DMS53 treated with DMSO at 0.1 percent for 48 hours (cell line): ENCODE measurements around the gene CHMP1A.

Source experiments
- DNase-seq: peaks from one replicate; lab custom pipeline; 2025; ENCODE audit not compliant: unreplicated experiment; lab: John Stamatoyannopoulos, UW

Gene CHMP1A

DNA sequence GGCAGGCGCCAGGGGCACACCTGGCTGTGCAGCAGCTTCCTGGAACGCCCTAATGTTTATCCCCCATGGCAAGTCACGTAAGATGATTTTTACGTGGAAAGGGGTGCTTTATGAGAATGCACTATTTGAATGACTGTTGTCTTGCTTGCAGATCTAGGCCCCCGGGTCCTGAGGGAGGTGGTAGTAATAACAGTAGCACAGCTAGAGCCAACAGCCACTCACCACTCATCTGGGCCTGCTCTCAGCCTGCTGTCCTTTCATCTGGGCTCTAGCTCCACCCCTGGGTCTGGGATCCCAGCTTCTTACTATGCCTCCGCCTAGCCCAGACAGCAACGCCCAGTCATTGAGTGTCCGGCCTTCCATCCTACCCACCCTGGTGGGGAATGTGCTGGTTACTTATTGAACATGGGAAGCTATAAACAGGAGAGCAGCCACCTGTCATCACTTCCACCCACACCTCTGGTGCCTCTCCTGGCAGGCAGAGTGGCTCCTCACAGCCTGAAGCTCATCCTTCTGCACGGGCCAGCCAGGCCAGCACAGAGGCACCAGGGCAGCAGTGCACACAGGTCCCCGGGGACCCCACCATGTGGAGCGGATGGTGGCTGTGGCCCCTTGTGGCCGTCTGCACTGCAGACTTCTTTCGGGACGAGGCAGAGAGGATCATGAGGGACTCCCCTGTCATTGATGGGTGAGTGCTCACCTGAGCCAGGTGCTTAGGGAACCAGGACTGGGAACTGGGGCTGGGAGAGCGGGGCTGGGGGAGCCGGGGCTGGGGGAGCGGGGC, 27.5 kb downstream of the CHMP1A start:
- DNase-seq: no peak

DNA sequence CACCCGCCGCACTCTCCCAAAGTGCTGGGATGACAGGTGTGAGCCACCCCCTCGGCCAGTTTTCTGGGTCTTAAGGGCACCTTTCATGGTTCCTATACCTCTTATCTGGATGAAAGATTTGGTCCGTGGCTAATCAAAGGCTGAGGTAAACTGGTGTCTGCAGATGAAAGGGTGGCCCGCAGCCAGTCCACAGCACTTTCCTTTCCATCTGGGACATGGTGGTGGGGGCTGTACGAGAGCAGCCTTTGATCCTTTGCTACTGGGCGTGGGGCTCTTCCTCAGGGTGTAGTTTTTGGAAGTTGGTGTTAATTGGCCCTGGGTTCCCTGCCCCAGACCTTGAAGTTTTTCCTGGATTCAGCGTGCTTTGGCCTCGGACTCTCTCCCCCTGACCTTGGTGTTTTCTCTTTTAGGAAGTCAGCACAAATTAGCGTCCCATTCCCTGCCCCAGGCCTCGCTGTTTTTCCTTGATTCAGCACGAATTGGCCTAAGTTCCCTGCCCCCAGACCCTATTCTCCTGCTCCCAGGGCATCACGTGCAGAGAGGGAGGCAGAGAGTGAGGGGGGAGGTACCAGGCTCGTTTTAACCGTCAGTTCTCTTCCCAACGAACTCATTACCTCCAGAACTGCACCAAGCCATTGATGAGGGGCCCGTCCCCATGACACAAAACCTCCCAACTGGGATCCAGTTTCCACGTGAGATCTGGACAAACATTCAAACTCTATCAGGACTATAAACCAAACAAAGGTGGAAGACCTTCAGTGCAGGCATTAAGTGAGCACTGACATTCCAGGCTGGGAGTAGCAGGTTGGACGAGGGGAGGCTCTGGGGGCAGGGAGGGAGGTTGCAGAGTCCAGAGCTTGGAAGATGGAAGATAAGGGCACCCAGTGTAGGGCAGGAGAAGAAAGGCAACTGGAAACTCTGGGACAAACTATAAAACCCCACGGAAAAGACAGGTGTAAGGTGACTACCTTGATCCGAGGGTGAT, 32.4 kb downstream of the CHMP1A start:
- no peak for DNase-seq

DNA sequence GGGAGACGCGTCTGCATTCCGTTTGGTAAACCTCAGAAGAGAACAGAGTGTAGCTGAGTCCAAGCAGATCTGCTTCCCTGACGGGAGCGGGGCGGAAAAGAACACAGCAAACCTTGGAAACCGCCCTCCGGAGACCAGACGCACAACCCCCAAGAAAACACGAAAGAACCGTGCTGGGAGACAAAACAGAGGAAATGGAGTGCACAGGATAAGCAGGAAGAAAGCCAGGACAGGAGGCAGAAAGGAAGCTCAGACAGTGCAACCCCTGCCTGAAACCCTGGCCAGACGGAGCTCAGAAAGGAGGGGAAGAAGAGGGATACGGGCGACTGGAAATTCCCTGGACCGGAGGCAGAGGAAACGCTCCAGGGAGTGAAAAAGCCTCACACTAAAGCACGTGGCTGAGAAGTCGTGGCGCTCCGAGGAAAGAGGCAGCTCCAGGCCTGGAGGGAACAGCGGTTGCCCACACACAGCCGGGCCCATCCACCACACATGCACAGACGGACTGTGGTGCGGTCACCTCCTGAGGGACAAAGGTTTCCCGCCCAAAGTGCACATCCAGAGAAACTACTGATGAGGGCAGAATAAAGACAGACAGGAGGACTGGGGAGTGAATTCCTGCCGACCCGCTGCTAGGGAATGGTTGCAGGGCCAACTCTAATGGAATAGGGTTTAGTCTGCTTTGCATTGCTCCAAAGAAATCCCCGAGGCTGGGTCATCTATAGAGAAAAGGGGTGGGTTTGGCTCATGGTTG, 33.8 kb downstream of the CHMP1A start:
- DNase-seq: no peak

DNA sequence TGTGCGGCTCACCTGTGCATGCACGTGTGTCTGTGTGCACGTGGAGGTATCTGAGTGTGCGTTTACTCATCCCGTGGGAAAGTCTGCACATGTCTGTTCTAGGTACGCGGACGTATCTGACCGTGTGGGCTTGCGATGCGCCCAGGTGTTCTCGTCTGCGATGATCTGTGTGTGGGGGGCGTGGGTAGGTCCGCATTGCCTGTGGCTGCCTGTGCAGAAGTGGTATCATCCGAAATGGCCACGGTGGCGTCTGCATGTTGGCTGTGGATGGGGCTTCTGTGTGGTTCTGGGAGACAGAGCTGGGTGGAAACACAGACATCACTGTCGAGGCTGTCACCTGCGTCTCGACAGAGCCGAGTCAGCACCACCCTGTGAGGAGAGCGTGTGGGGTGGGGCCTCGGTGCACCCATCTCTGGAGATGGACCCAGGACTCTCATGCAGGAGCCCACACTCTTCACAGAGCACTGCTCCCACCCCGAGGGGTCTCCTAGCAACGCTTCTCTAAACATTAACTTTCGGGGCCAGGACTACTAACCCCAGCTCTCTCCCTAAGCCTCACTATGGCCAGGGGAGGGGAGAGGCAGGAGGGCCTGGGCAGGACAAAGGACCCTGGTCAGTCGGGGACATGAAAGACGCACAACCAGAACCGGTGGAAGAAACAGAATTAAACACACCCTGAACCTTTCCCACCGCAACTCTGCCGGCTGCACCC, 35.7 kb downstream of the CHMP1A start:
- DNase-seq: no peak

DNA sequence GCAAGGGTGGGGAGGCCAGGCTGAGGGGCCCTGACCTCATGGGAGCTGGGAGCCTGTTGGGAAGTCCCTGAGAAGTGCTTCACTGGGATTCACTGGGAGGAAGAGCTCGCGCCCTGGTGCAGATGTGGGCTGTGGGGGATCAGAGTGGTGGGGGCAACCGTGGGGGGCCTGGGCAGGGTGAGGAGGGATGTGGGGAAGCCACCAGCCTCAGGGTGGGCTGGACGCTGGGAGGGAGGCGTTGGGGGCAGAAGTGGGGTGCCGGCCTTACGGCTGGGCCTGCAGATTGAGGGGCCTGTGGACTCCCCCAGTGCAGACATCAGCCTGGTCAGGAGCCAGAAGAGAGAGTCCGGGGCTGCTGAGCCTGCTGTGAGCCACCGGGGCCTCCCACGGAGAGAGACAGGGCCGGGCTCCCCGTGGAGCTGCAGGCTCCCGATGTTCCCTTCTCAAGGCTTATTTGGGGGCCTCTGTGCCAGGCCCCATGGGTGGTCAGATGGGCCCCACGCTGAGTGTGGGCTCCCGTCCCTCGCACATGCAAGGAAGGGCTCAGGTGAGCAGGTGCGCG, 36.3 kb downstream of the CHMP1A start:
- DNase-seq: no peak

DNA sequence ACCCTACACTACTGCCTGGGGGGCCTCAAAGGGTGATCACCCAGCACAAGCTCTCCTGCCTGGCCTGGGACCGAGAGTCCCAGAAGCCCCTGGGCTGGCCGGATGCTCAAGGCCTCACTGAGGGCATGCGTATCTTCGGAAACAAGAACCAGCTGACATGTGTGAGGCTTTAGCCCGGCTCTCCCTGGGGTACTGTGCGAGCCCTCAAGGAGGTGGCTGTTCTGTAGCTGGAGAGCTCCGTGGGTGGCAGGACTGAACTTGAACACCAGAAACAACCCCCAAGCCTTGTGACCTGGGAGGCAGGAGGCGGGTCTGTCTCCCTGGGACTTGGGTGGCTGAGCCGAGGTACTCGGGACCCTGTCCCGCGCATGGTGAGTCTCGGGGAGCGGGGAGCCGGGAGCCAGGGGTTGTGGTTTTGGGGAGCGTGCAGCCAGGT, 37.1 kb downstream of the CHMP1A start:
- DNase-seq: no peak

DNA sequence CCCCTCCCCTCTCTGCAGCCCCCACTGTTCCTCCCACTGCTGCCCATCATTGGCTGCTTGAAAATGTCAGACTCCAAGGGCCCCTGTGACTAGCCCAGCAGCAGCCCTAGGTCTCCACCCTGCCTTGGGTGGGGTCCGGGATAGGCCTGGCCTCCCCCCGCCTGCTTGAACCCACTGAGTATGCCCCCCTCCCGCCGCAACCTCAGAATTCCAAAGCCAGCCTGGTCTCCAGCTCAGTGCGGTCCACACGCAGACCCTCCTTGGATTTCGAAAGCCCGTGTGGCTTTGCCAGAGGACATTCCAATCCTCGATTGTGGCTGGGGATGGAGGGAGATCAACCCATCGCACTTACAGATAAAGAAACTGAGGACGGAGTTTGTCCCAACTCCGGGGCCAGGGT, 37.7 kb downstream of the CHMP1A start:
- no peak for DNase-seq

DNA sequence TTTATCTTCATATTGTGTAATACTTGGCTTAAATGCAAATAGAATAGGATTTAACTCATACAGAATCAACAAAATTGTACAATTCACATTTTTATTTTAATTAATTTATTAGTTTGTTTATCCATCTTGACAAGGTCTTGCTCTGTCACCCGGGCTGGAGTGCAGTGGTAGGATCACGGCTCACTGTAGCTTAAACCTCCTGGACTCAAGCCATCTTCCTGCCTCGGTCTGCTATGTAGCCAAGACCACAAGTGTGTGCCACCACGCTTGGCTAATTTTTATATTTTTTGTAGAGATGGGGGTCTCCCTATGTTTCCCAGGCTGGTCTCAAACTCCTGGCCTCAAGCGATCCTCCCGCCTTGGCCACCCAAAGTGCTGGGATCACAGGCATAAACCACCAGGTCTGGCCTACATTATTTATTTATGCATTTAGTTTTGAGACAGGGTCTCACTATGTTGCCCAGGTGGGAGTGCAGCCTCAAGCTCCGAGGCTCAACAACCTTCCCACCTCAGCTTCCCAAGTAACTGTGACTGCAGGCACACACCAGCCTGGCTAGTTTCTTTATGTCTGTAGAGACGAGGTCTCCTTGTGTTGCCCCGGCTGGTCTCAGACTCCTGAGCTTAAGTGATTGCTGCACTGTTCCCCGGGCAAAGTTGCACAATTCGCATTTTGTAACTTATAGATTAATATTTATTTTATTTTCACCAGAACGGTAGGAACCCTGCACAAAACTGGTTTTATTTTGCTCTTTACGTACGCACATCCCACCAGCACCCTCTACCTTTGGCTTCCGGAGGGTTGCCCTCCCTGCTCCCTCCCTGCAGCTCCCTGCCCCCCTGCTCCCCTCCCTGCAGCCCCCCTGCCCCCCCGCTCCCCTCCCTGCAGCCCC, 39.2 kb downstream of the CHMP1A start:
- DNase-seq: no peak

DNA sequence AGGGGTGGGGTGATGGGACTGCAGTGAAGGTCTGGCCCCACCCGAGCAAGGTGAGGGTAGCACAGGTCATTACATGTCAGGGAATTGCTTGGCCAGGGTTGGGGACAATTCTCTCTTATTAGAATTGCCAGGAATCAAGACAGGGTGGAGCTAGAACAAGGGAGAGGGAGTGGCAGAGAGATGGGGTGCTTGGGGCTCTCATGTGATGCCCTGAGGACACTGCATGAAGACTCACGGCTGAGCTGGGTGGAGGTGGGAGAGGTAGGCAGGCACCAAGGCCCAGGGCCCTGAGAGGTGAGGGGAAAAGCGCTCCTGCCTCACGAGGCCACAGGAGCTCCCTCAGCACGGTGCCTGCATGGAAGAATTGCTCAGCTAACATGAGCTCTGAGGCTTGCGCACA, 40.5 kb downstream of the CHMP1A start:
- DNase-seq: no peak

DNA sequence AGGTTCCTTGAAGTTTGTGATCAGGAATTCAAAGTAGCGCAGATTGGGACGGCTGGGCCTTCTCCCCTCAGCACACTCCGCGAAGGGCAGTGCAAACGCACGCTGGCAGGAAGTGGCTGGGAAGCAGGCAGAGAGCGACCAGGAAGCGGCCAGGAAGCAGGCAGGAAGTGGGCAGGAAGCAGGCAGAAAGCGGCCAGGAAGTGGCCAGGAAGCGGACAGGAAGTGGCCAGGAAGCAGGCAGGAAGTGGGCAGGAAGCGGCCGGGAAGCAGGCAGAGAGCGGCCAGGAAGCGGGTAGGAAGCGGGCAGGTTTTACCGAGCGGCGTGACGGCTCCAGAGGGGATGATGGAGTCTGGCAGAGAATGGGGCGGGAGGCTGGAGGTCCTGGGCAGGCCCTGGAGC, 40.9 kb downstream of the CHMP1A start:
- DNase-seq: no peak

DNA sequence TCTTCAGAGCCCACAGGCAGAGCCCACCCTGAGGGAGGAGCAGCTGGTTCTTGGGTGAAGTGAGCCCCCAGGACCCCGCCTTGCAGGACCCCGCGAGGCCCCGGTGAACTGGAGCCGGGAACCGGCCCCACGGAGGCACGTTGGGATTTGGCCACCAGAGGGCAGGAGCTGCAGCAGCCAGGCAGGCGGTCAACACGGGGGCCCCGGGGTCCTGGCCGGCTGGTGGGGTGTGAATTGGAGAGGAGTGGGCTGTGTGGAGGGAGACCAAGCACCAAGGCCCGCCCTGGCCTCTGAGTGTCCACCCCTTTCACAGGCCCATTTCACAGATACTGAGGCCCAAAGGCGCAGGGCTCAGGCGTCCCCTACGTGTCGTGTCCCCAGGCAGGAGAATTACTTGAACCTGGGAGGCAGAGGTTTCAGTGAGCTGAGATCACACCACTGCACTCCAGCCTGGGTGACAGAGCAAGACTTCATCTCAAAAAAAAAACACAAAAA, 41.9 kb downstream of the CHMP1A start:
- DNase-seq: no peak

DNA sequence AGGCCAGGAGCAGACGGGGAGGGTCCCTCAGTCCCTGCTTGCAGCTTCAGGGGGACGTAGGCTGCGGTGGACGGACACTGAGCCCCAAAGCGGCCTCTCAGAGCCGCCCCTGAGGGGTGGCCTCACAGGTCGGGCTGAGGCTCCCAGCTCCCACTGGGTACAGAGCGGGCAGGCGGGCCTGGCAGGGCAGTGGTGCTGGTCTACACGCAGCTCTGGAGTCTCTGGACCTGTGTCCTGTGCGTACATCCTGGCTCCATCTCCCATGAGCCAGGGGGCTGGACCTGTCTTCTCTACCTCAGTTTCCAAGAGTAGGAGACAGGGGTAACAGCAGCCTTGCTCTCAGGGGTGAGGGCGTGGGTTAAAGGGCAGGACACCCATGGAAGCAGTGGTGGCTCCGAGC, 42.3 kb downstream of the CHMP1A start:
- DNase-seq: no peak

DNA sequence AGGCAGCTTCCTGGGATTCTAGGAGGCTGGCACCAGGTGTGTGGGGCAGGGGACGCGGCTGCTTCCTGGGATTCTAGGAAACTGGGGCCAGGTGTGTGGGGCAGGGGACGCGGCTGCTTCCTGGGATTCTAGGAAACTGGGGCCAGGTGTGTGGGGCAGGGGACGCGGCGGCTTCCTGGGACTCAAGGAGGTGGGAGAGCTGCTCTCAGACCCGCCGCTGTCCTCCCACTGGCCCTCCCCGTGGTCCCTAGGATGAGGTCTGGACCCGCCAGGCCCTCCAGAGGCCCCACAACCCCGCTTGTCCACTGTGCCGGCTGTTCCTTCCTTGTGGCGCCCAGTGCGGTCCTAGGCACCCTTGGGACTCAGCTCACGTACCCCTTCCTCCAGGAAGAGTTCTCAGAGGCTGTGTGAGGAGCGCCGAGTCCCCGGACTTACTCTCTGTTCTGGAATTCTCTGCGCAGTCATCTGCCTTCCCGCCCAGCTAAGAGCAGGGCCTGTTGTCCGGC, 43.5 kb downstream of the CHMP1A start:
- no peak for DNase-seq

DNA sequence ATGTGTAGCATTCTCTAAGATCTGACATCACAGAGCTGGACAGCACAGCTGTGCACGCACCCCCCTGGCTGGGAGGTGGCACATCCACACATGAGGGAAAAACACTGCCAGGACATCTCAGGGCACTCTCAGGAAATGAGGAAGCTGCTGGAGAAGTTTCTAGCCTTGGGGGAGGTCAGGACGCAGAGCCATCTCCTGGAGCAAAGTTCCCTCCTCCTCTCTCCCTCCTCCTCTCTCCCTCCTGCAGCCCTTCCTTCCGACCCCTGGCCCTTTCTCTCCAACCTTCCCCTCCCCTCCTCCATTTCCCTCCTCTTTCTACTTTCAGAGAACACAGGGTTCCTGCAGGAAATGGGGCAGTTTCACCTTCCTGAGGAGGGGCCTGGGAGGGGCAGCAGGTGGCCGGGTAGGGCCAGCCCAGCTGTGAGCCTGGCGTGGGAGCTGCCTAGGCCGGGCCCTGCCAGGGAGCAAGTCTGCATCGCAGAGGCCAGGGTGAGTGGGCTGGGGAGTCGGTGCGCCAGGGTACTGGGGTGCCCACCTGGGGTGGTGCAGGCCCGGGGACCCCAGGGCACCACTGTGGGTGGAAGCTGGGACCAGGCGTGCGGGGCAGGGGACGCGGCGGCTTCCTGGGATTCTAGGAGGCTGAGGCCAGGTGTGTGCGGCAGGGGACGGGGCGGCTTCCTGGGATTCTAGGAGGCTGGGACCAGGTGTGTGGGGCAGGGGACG, 44.1 kb downstream of the CHMP1A start, which contains the start of gene DPEP1:
Gene DPEP1 (plus strand): TSS at position 412 of the 723 bp plus-strand sequence. CDS start 16,769 bp downstream, outside the sequence.
- no peak for DNase-seq

DNA sequence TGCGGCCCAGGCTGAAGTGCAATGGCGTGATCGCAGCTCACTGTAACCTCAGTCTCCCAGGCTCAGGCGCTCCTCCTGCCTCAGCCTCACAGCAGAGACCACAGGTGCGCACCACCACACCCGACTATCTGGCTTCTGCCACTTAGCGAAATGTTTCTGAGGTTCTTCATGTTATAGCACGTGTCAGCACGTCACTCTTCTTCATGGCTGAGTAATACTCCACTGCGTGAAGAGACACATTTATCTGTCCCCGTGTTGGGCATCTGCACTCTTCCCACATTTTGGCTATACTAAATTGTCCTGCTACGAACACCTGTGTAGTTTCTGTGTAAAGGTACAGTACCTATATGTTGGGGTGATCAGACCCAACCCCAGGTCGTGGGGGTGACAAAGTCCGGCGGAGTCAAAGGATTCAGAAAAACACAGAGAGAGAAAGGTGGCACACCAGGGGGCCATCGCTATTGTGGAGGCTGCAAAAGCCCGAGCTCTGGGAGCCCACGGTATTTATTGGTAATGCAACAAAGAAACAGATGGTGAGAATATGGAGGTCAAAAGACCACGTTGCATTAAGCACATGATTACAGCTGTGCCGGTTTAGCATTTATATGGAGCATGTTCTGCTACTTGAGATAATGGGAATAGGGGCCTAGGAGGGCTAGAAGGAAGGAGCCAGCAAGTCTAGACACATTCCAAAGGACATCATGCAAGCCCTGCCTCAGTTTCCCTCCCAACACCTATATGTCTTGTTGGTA, 44.9 kb downstream of the CHMP1A start:
- DNase-seq: no peak

DNA sequence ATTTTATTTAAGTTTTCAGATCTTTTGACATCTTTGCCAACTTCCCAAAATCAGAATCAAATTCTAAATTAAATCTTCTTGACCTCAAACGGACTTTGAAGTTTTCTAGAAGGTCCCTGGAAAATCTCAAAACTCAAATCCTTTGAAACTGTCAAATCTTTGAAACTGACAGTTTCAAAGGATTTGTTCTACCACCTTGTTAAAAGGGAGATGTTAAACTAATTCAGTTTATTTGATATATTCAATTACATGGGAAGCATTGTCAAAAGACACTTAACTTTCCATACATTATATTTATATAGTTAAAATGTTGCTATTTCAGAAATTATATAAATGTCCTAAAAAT, 47.4 kb downstream of the CHMP1A start:
- no peak for DNase-seq

DNA sequence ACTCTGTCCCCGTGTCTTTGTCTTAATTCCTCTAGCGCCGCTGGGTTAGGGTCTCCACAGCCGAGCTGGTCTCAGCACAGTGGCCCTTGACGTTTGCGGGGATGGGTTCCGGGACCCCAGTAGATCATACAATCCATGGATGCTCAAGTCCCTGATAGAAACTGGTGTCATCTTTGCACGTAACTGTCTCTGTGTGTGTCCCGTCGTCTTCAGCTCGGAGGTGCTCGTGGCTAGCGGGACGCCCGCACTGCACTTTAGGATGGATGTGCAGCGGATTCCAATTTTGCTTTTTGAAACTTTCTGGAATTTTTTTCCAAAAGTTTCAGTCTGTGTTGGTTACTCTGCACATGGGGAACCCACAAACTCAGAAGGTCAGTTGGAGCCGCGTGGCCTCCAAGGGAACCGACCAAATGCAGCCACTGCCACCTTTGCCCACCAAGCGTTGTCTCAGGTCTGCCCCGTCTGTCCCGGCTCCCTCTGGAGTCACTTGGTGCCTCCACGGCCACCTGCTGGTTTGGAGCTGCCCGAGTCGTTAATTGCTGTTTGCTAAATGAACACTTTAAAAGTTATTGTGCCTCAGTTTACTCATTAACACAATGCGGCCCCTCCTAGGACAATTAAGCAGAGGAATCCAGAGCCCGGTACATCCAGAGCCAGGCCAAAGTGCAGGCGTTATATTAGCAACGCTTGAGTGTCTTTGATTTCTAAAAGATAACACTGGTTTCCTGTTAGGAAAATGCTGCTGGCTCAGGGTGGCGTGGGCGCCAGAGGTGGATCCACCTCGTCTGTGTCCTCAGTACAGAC, 49.4 kb downstream of the CHMP1A start:
- DNase-seq: no peak
